Chondrocyte (in vitro differentiated cells): ENCODE results near the gene SCARB2. TPM values are rescaled to one million over a fixed set of nuclear protein-coding genes. Genes with fewer than 3 reads are reported as not detected.

Source experiments
- DNase-seq: peaks from one replicate; pipeline ENCODE4 v3.0.0; 2021; ENCODE audit warnings: mixed read lengths, low spot score
- H3K27ac Mint-ChIP-seq: one replicate; pipeline ENCODE4 v1.8.0; 2021; ENCODE audit warnings: mild to moderate bottlenecking, moderate library complexity, mixed read lengths; ENCODE audit not compliant: unreplicated experiment
- H3K27me3 Mint-ChIP-seq: 2 replicates; pipeline ENCODE4 v1.8.0; 2021; ENCODE audit warnings: low read depth, mixed read lengths
- H3K36me3 Mint-ChIP-seq: 2 replicates; pipeline ENCODE4 v1.8.0; 2021; ENCODE audit warnings: low read depth, mixed read lengths
- H3K4me1 Mint-ChIP-seq: 2 replicates; pipeline ENCODE4 v1.8.0; 2021; ENCODE audit warnings: low read depth, mild to moderate bottlenecking, mixed read lengths
- H3K4me3 Mint-ChIP-seq: one replicate; pipeline ENCODE4 v1.8.0; 2021; ENCODE audit warnings: mild to moderate bottlenecking, moderate library complexity, mixed read lengths; ENCODE audit not compliant: unreplicated experiment
- H3K9me3 Mint-ChIP-seq: 2 replicates; pipeline ENCODE4 v1.8.0; 2021; ENCODE audit warnings: low read depth, mixed read lengths
- total RNA-seq: library from RNA; stranded (reverse); gene quantifications from 3 replicates; pipeline ENCODE4 v1.2.1, GENCODE V29; 2021
- TF ChIP-seq, protein P1 (sequence below): fragments of 200-600 bp; sonication (generic); IDR thresholded peaks from 2 replicates; pipeline ENCODE4 v1.5.0; 2021; ENCODE audit warnings: antibody characterized with exemption, mild to moderate bottlenecking, moderate library complexity

Gene SCARB2
- total RNA-seq, 1 donor from 2014 or later: 155 TPM

DNA sequence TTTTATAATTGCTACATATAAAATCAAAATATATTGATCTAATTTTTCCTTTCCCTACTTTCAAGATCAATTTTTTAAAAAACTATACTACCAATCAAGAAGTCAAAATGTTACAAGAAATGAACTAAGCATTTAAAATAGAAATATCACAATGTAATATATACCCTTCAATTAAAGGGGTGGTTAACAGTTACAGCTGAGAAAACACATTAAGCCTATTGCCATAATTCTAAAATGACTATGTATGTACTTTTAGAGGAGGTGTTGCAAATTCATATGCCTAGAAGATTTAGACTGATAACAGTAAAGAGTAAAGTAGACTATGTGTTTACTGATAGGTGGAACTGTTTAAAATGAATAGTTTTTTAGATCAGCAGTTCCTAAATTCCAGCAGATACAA is 69.1 kb downstream of the SCARB2 start:
- no peak for DNase-seq
- no peak overlapping the region for H3K27ac Mint-ChIP-seq
- no peaks in the 10 kb centered on the region for H3K27me3 Mint-ChIP-seq
- peaks cover 13% of the 10 kb centered on the region for H3K36me3 Mint-ChIP-seq
- TF ChIP-seq, protein P1, sequence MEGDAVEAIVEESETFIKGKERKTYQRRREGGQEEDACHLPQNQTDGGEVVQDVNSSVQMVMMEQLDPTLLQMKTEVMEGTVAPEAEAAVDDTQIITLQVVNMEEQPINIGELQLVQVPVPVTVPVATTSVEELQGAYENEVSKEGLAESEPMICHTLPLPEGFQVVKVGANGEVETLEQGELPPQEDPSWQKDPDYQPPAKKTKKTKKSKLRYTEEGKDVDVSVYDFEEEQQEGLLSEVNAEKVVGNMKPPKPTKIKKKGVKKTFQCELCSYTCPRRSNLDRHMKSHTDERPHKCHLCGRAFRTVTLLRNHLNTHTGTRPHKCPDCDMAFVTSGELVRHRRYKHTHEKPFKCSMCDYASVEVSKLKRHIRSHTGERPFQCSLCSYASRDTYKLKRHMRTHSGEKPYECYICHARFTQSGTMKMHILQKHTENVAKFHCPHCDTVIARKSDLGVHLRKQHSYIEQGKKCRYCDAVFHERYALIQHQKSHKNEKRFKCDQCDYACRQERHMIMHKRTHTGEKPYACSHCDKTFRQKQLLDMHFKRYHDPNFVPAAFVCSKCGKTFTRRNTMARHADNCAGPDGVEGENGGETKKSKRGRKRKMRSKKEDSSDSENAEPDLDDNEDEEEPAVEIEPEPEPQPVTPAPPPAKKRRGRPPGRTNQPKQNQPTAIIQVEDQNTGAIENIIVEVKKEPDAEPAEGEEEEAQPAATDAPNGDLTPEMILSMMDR: no peak
- H3K4me3 Mint-ChIP-seq: no peak overlapping the region
- no peaks in the 10 kb centered on the region for H3K9me3 Mint-ChIP-seq
- H3K4me1 Mint-ChIP-seq: peaks cover 31% of the 10 kb centered on the region

DNA sequence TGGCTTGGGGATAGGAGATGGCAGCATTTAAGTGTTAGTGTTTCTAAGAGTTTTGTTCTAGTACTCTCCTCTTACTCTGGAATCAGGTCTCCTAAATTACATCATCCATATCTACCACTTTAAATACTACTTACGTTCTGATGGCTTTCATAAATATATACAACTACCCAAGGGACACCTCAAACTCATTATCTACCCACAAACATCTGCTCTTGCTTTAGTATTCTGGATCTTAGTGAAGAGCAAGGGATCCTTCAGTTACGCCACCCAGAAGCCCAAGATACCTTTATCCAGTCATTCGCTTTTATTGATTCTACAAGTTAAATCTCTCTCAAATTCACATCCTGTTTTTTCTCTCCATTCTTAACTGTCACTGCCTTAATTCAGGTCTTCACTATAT is 72.4 kb downstream of the SCARB2 start:
- TF ChIP-seq, protein P1: no peak
- no peaks in the 10 kb centered on the region for H3K27me3 Mint-ChIP-seq
- H3K27ac Mint-ChIP-seq: no peak overlapping the region
- no peak overlapping the region for H3K4me3 Mint-ChIP-seq
- no peak for DNase-seq
- H3K36me3 Mint-ChIP-seq: peaks cover 23% of the 10 kb centered on the region
- H3K9me3 Mint-ChIP-seq: no peaks in the 10 kb centered on the region
- H3K4me1 Mint-ChIP-seq: peaks cover 7% of the 10 kb centered on the region

DNA sequence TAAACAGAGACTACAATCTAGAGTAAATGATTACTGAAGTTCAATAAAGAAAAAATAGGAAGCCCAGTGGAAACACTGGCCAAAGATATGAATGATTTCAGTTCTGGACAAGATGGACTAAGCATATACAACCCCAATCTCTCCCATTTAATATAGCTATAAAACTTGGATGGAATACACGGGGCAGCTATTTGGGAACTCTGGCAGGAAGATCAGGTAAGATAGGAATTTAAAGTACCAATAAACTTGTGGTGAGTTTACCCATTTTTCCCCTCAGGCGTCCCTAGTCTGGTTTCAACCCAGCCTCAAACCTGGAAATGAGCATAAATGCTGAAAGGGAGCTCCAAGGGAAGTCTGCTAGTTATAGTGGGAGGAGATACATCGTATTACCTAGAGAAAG is 85.9 kb downstream of the SCARB2 start:
- no peaks in the 10 kb centered on the region for H3K9me3 Mint-ChIP-seq
- DNase-seq: no peak

DNA sequence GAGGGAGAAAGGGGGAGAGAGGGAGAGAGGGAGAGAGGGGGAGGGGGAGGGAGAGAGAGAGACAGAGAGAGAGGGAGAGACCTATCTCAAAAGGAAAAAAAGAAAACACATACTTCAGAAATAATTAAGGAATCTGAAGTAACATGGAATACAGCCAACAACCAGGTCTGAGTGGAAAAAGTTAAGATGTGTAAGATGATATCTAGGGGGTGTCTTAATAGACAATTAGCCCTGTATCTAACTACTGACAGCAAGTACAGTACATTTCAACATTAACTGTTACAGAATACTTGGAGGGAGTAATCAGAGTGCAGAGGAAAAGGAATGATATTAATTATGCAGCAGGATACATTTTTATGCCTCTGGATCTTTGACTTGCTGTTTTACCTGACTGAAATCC is 87.8 kb downstream of the SCARB2 start:
- DNase-seq: no peak
- peaks cover 23% of the 10 kb centered on the region for H3K36me3 Mint-ChIP-seq

More for the DNA sequence above, 85.9 kb downstream of the SCARB2 start:
- H3K4me3 Mint-ChIP-seq: no peak overlapping the region
- H3K36me3 Mint-ChIP-seq: peaks cover 17% of the 10 kb centered on the region
- no peaks in the 10 kb centered on the region for H3K4me1 Mint-ChIP-seq
- no peaks in the 10 kb centered on the region for H3K27me3 Mint-ChIP-seq
- TF ChIP-seq, protein P1: no peak
- no peak overlapping the region for H3K27ac Mint-ChIP-seq

DNA sequence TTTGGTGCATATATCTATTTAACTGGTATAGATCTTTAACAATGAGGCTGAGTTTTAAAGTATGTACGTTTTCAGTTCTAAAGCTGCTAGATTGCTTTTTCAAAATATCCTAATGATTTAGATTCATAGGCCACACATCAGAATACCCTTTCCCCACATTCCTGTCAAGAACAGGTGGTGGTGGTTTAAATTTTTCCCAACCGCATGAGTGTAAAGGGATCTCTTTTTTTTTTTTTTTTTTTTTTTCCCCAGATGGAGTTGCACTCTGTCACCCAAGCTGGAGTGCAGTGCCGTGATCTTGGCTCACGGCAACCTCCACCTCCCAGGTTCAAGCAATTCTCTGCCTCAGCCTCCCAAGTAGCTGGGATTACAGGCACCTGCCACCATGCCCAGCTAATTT is 93.4 kb downstream of the SCARB2 start:
- H3K9me3 Mint-ChIP-seq: peaks cover 4% of the 10 kb centered on the region
- H3K36me3 Mint-ChIP-seq: peaks cover 43% of the 10 kb centered on the region
- no peaks in the 10 kb centered on the region for H3K4me1 Mint-ChIP-seq
- no peak for DNase-seq
- no peaks in the 10 kb centered on the region for H3K27me3 Mint-ChIP-seq
- H3K4me3 Mint-ChIP-seq: no peak overlapping the region
- H3K27ac Mint-ChIP-seq: no peak overlapping the region
- TF ChIP-seq, protein P1: no peak

More for the DNA sequence above, 87.8 kb downstream of the SCARB2 start:
- H3K4me3 Mint-ChIP-seq: no peak overlapping the region
- no peaks in the 10 kb centered on the region for H3K27me3 Mint-ChIP-seq
- H3K9me3 Mint-ChIP-seq: peaks cover 4% of the 10 kb centered on the region
- no peak overlapping the region for H3K27ac Mint-ChIP-seq
- TF ChIP-seq, protein P1: no peak
- H3K4me1 Mint-ChIP-seq: no peaks in the 10 kb centered on the region
